WTC11 (cell line): ENCODE data around the gene SHTN1. TPM values are rescaled to one million over a fixed set of nuclear protein-coding genes. Genes with fewer than 3 reads are reported as not detected.

ENCODE experiments used
- ATAC-seq: fragments of 200-7000 bp; cut with Tn5 transposase; 2 replicates; pipeline ENCODE4 v1.10.0; 2021; ENCODE audit warnings: mild to moderate bottlenecking, moderate library complexity
- CTCF ChIA-PET: fragments of 300-600 bp; sonication (Branson Sonifier 250); formaldehyde crosslinking; loops from one replicate; lab custom pipeline; 2021; ENCODE audit warnings: antibody characterized with exemption; lab: Charles Lee
- POLR2A ChIA-PET: fragments of 350-600 bp; sonication (Branson Sonifier 250); formaldehyde crosslinking; loops from one replicate; lab custom pipeline; 2021; ENCODE audit warnings: antibody characterized with exemption; lab: Charles Lee
- DNase-seq: peaks from one replicate; pipeline ENCODE4 v3.0.0; 2021; ENCODE audit warnings: low spot score
- H3K27ac Mint-ChIP-seq: 2 replicates; pipeline ENCODE4 v1.8.0; 2021; ENCODE audit warnings: mixed read lengths
- H3K27me3 Mint-ChIP-seq: 2 replicates; pipeline ENCODE4 v1.8.0; 2021; ENCODE audit warnings: low read depth, mild to moderate bottlenecking, moderate library complexity, mixed read lengths
- H3K36me3 Mint-ChIP-seq: 2 replicates; pipeline ENCODE4 v1.8.0; 2021; ENCODE audit warnings: mixed read lengths
- H3K4me1 Mint-ChIP-seq: 2 replicates; pipeline ENCODE4 v1.8.0; 2022; ENCODE audit warnings: mixed read lengths
- H3K4me3 Mint-ChIP-seq: 2 replicates; pipeline ENCODE4 v1.8.0; 2021; ENCODE audit warnings: mild to moderate bottlenecking, moderate library complexity, mixed read lengths
- H3K9me3 Mint-ChIP-seq: 2 replicates; pipeline ENCODE4 v1.8.0; 2021; ENCODE audit warnings: mixed read lengths
- ATF1 ChIP-seq: sonication (generic); formaldehyde crosslinking; IDR thresholded peaks from 2 replicates; pipeline ENCODE4 v1.8.1; 2023; ENCODE audit warnings: mild to moderate bottlenecking, moderate library complexity, missing genetic modification reagents
- CREB1 ChIP-seq: sonication (generic); formaldehyde crosslinking; IDR thresholded peaks from 2 replicates; pipeline ENCODE4 v1.8.0; 2023; ENCODE audit warnings: mild to moderate bottlenecking, missing genetic modification reagents
- ELF4 ChIP-seq: sonication (generic); formaldehyde crosslinking; IDR thresholded peaks from 2 replicates; pipeline ENCODE4 v1.8.1; 2022; ENCODE audit warnings: low read depth, mild to moderate bottlenecking, moderate library complexity, missing genetic modification reagents
- GABPB1 ChIP-seq: sonication (generic); formaldehyde crosslinking; IDR thresholded peaks from 2 replicates; pipeline ENCODE4 v1.8.1; 2023; ENCODE audit warnings: mild to moderate bottlenecking, missing genetic modification reagents
- GRHL2 ChIP-seq: fragments of 250-450 bp; sonication (Bioruptor Pico); IDR thresholded peaks from 2 replicates; pipeline ENCODE4 v1.8.0; 2022; ENCODE audit warnings: mild to moderate bottlenecking, moderate library complexity; ENCODE audit not compliant: insufficient replicate concordance, severe bottlenecking
- GTF2I ChIP-seq: fragments of 250-450 bp; sonication (Bioruptor Pico); conservative IDR thresholded peaks from 2 replicates; pipeline ENCODE4 v1.4.0; 2021; ENCODE audit warnings: mild to moderate bottlenecking
- NFATC4 ChIP-seq: fragments of 250-450 bp; sonication (Bioruptor Pico); IDR thresholded peaks from 2 replicates; pipeline ENCODE4 v1.9.0; 2021; ENCODE audit warnings: mild to moderate bottlenecking
- OVOL2 ChIP-seq: fragments of 250-450 bp; sonication (Bioruptor Pico); IDR thresholded peaks from 2 replicates; pipeline ENCODE4 v1.9.0; 2021; ENCODE audit warnings: mild to moderate bottlenecking, borderline replicate concordance
- SP1 ChIP-seq: sonication (generic); formaldehyde crosslinking; conservative IDR thresholded peaks from 2 replicates; pipeline ENCODE4 v1.8.1; 2022; ENCODE audit warnings: missing genetic modification reagents
- TCF7 ChIP-seq: sonication (generic); formaldehyde crosslinking; IDR thresholded peaks from 2 replicates; pipeline ENCODE4 v1.8.0; 2022; ENCODE audit warnings: mild to moderate bottlenecking, low read depth, missing genetic modification reagents, moderate library complexity
- TEAD1 ChIP-seq: sonication (generic); formaldehyde crosslinking; IDR thresholded peaks from 2 replicates; pipeline ENCODE4 v1.8.0; 2022; ENCODE audit warnings: mild to moderate bottlenecking, missing genetic modification reagents
- ZNF232 ChIP-seq: sonication (generic); formaldehyde crosslinking; IDR thresholded peaks from 2 replicates; pipeline ENCODE4 v1.8.0; 2022; ENCODE audit warnings: mild to moderate bottlenecking, missing genetic modification reagents
- ZNF317 ChIP-seq: sonication (generic); formaldehyde crosslinking; IDR thresholded peaks from 2 replicates; pipeline ENCODE4 v1.8.1; 2023; ENCODE audit warnings: low read depth, mild to moderate bottlenecking, moderate library complexity, missing genetic modification reagents, borderline replicate concordance
- ZNF396 ChIP-seq: fragments of 250-450 bp; sonication (Bioruptor Pico); IDR thresholded peaks from 2 replicates; pipeline ENCODE4 v1.8.0; 2021; ENCODE audit warnings: mild to moderate bottlenecking, moderate library complexity, borderline replicate concordance
- total RNA-seq: library from RNA; stranded (reverse); gene quantifications from 3 replicates; pipeline ENCODE4 v1.2.3, GENCODE V29; 2021
- TF ChIP-seq, protein P1 (sequence below): sonication (generic); formaldehyde crosslinking; IDR thresholded peaks from 2 replicates; pipeline ENCODE4 v1.8.1; 2022; ENCODE audit warnings: low read depth, missing genetic modification reagents, borderline replicate concordance
- TF ChIP-seq, protein P2 (sequence below): sonication (generic); formaldehyde crosslinking; IDR thresholded peaks from 2 replicates; pipeline ENCODE4 v1.8.1; 2022; ENCODE audit warnings: mild to moderate bottlenecking, moderate library complexity, missing genetic modification reagents
- TF ChIP-seq, protein P3 (sequence below): fragments of 250-450 bp; sonication (Bioruptor Pico); IDR thresholded peaks from 2 replicates; pipeline ENCODE4 v2.1.2; 2022; ENCODE audit warnings: mild to moderate bottlenecking, moderate library complexity
- TF ChIP-seq, protein P4 (sequence below): sonication (generic); formaldehyde crosslinking; IDR thresholded peaks from 2 replicates; pipeline ENCODE4 v1.8.1; 2022; ENCODE audit warnings: missing genetic modification reagents, borderline replicate concordance
- TF ChIP-seq, protein P5 (sequence below): sonication (generic); formaldehyde crosslinking; IDR thresholded peaks from 2 replicates; pipeline ENCODE4 v1.8.0; 2023; ENCODE audit warnings: mild to moderate bottlenecking, missing genetic modification reagents
- TF ChIP-seq, protein P6 (sequence below): fragments of 250-450 bp; sonication (Bioruptor Pico); IDR thresholded peaks from 2 replicates; pipeline ENCODE4 v1.8.0; 2021; ENCODE audit warnings: mild to moderate bottlenecking

SHTN1 gene
- total RNA-seq, 1 experiment from 2014 or later: 11.0 TPM

DNA sequence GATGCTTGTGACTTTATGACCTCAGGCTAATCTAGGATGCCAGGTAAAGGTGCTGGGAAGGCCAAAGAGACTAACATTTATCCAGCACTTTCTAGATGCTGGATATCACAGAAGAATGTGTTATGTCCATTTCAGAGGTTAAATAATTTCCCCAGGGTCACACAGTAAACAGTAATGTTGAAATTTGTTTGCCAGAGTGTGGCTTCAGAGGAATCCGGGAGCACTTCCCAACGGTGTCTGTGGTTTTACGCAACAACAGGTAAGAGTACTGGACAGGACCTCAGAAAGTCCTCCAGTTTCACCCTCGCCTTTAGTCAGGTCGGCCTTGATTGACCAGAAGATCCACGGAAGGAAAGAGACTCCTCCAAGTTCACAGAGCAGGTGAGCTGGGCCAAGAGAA lies 1.7 kb downstream of the SHTN1 start:
- H3K27me3 Mint-ChIP-seq: peaks cover 21% of the 10 kb centered on the region
- H3K4me1 Mint-ChIP-seq: peaks cover 14% of the 10 kb centered on the region
- POLR2A ChIA-PET: no interaction called here
- no peak for ATAC-seq
- H3K27ac Mint-ChIP-seq: no peak overlapping the region
- no peaks in the 10 kb centered on the region for H3K36me3 Mint-ChIP-seq
- DNase-seq: no peak
- H3K4me3 Mint-ChIP-seq: peak overlapping the region; percentile 57
- CTCF ChIA-PET: no interaction called here
- H3K9me3 Mint-ChIP-seq: no peaks in the 10 kb centered on the region
- TF ChIP-seq, protein P1, sequence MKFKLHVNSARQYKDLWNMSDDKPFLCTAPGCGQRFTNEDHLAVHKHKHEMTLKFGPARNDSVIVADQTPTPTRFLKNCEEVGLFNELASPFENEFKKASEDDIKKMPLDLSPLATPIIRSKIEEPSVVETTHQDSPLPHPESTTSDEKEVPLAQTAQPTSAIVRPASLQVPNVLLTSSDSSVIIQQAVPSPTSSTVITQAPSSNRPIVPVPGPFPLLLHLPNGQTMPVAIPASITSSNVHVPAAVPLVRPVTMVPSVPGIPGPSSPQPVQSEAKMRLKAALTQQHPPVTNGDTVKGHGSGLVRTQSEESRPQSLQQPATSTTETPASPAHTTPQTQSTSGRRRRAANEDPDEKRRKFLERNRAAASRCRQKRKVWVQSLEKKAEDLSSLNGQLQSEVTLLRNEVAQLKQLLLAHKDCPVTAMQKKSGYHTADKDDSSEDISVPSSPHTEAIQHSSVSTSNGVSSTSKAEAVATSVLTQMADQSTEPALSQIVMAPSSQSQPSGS: no peak
- TF ChIP-seq, protein P2, sequence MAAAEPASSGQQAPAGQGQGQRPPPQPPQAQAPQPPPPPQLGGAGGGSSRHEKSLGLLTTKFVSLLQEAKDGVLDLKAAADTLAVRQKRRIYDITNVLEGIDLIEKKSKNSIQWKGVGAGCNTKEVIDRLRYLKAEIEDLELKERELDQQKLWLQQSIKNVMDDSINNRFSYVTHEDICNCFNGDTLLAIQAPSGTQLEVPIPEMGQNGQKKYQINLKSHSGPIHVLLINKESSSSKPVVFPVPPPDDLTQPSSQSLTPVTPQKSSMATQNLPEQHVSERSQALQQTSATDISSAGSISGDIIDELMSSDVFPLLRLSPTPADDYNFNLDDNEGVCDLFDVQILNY (CRISPR knock-in tag): no peak
- TF ChIP-seq ATF1 (CRISPR knock-in tag) (no peak), GABPB1 (CRISPR knock-in tag) (0 out of 2 replicates have a peak, but pooled peaks have one; percentile 40)

DNA sequence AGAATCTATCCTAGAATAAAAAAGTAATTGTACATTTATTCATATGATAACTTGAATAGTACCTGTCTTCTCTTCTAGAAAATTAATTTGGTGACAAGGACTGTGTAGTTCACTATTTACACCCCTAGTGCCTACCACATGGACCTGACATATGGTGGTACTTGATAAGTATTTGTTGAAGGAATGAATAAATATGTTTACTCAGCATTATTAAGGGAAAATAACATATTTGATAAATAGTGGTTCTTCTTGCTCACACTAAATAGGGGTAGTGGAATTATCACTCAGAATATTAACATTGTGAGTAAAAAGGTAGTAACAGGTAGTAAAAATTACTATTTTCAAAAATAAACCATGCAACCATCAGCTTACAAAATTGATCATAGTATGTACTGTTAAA lies 2.8 kb downstream of the SHTN1 start:
- ATAC-seq: no peak
- no peaks in the 10 kb centered on the region for H3K36me3 Mint-ChIP-seq
- no peak for DNase-seq
- H3K27ac Mint-ChIP-seq: no peak overlapping the region
- H3K27me3 Mint-ChIP-seq: peaks cover 28% of the 10 kb centered on the region
- ChIA-PET POLR2A (no interaction called here), CTCF (no interaction called here)
- TF ChIP-seq, protein P3, sequence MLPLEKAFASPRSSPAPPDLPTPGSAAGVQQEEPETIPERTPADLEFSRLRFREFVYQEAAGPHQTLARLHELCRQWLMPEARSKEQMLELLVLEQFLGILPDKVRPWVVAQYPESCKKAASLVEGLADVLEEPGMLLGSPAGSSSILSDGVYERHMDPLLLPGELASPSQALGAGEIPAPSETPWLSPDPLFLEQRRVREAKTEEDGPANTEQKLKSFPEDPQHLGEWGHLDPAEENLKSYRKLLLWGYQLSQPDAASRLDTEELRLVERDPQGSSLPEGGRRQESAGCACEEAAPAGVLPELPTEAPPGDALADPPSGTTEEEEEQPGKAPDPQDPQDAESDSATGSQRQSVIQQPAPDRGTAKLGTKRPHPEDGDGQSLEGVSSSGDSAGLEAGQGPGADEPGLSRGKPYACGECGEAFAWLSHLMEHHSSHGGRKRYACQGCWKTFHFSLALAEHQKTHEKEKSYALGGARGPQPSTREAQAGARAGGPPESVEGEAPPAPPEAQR (CRISPR knock-in tag): no peak
- TF ChIP-seq, protein P4, sequence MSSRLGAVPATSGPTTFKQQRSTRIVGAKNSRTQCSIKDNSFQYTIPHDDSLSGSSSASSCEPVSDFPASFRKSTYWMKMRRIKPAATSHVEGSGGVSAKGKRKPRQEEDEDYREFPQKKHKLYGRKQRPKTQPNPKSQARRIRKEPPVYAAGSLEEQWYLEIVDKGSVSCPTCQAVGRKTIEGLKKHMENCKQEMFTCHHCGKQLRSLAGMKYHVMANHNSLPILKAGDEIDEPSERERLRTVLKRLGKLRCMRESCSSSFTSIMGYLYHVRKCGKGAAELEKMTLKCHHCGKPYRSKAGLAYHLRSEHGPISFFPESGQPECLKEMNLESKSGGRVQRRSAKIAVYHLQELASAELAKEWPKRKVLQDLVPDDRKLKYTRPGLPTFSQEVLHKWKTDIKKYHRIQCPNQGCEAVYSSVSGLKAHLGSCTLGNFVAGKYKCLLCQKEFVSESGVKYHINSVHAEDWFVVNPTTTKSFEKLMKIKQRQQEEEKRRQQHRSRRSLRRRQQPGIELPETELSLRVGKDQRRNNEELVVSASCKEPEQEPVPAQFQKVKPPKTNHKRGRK (CRISPR knock-in tag): no peak
- TF ChIP-seq GRHL2 (CRISPR knock-in tag): no peak
- H3K4me3 Mint-ChIP-seq: no peak overlapping the region
- peaks cover 14% of the 10 kb centered on the region for H3K4me1 Mint-ChIP-seq
- H3K9me3 Mint-ChIP-seq: peaks cover 7% of the 10 kb centered on the region; the same call in 1 of the 2 replicates

DNA sequence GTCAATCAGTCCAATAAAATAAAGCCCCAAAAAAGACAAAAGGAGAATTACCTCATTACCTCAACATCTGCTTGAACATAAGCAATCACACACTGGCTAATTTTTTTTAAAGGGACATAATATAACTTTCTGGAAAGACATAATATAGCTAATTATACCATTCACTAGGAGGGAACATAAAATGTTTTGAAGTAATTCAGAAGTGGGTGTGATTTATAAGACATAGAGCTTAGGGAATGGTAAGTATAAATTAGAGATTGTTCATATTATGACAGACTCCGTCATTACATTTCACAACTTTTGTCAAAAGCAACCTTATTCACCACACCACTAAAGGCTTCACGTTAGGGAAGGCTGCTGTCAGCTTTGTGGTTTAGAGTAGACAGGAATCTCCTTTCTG lies 3.8 kb downstream of the SHTN1 start:
- no peak for ATAC-seq
- no peak for TF ChIP-seq ZNF396 (CRISPR knock-in tag)
- no peak for TF ChIP-seq GTF2I (CRISPR knock-in tag)
- TF ChIP-seq OVOL2 (CRISPR knock-in tag): no peak
- TF ChIP-seq GRHL2 (CRISPR knock-in tag): no peak
- no peak for TF ChIP-seq ZNF317 (CRISPR knock-in tag)
- Mint-ChIP-seq H3K4me1 (peaks cover 14% of the 10 kb centered on the region), H3K4me3 (no peak overlapping the region), H3K27me3 (peaks cover 36% of the 10 kb centered on the region), H3K36me3 (no peaks in the 10 kb centered on the region), H3K9me3 (peaks cover 7% of the 10 kb centered on the region; the same call in 1 of the 2 replicates), H3K27ac (no peak overlapping the region)
- ChIA-PET CTCF (interaction anchor here (1.0 to 1.5 kb wide), 3 partner anchors 11 to 174 kb away, joined by 3 to 4 read pairs (median 3); no protein-coding TSS in a partner anchor), POLR2A (no interaction called here)
- no peak for DNase-seq

DNA sequence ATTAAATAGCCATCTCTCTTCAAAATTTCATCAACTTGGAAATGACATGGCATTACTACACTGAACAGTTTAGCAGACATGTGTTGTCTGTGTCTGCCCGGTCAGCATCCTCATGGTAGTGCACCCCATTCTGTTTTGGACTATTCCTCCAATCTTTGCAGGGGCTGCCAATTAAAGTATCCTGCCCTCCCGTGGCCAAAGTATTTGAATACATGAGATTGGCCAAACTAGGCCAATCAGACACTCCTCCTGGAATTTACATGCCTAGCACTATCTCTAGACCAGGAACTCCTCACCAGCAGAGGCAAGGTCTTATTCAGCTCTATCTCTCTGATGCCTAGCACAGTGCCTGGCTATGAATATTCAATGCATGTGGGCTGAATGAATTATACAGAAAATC lies 4.4 kb downstream of the SHTN1 start:
- peak; percentile 19 for ATAC-seq
- no peak for DNase-seq
- Mint-ChIP-seq H3K36me3 (no peaks in the 10 kb centered on the region), H3K9me3 (peaks cover 7% of the 10 kb centered on the region; the same call in 1 of the 2 replicates), H3K27me3 (peaks cover 38% of the 10 kb centered on the region), H3K27ac (no peak overlapping the region), H3K4me1 (peaks cover 14% of the 10 kb centered on the region), H3K4me3 (no peak overlapping the region)
- ChIA-PET POLR2A (no interaction called here), CTCF (interaction anchor here (1.0 to 1.5 kb wide), 3 partner anchors 11 to 174 kb away, joined by 3 to 4 read pairs (median 3); no protein-coding TSS in a partner anchor)
- TF ChIP-seq, protein P5, sequence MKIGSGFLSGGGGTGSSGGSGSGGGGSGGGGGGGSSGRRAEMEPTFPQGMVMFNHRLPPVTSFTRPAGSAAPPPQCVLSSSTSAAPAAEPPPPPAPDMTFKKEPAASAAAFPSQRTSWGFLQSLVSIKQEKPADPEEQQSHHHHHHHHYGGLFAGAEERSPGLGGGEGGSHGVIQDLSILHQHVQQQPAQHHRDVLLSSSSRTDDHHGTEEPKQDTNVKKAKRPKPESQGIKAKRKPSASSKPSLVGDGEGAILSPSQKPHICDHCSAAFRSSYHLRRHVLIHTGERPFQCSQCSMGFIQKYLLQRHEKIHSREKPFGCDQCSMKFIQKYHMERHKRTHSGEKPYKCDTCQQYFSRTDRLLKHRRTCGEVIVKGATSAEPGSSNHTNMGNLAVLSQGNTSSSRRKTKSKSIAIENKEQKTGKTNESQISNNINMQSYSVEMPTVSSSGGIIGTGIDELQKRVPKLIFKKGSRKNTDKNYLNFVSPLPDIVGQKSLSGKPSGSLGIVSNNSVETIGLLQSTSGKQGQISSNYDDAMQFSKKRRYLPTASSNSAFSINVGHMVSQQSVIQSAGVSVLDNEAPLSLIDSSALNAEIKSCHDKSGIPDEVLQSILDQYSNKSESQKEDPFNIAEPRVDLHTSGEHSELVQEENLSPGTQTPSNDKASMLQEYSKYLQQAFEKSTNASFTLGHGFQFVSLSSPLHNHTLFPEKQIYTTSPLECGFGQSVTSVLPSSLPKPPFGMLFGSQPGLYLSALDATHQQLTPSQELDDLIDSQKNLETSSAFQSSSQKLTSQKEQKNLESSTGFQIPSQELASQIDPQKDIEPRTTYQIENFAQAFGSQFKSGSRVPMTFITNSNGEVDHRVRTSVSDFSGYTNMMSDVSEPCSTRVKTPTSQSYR (CRISPR knock-in tag): no peak
- no peak for TF ChIP-seq NFATC4 (CRISPR knock-in tag)
- TF ChIP-seq TCF7 (CRISPR knock-in tag): no peak
- no peak for TF ChIP-seq ZNF232 (CRISPR knock-in tag)
- TF ChIP-seq SP1: no peak
- TF ChIP-seq ZNF317 (CRISPR knock-in tag): no peak
- TF ChIP-seq ELF4: no peak
- TF ChIP-seq CREB1 (CRISPR knock-in tag): no peak
- TF ChIP-seq, protein P6, sequence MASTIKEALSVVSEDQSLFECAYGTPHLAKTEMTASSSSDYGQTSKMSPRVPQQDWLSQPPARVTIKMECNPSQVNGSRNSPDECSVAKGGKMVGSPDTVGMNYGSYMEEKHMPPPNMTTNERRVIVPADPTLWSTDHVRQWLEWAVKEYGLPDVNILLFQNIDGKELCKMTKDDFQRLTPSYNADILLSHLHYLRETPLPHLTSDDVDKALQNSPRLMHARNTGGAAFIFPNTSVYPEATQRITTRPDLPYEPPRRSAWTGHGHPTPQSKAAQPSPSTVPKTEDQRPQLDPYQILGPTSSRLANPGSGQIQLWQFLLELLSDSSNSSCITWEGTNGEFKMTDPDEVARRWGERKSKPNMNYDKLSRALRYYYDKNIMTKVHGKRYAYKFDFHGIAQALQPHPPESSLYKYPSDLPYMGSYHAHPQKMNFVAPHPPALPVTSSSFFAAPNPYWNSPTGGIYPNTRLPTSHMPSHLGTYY (CRISPR knock-in tag): no peak
- TF ChIP-seq GABPB1 (CRISPR knock-in tag): no peak
- TF ChIP-seq TEAD1 (CRISPR knock-in tag): no peak
